T47D (cell line): ENCODE measurements around the gene MEOX1.

ENCODE experiments used
- DNase-seq, 2 experiments: peaks; one replicate each; pipeline versions ENCODE4 v3.0.0 to v3.0.0-alpha.2; 2011 to 2012; ENCODE audit warnings: low read depth in 1 of 2, low spot score in 1 of 2
- JUND ChIP-seq: IDR thresholded peaks from 2 replicates; pipeline ENCODE4 v1.6.1; 2012; ENCODE audit warnings: low read depth
- in situ Hi-C: cut with HindIII; loops from 2 replicates; pipeline ENCODE4 v1.10.0; 2016; ENCODE audit warnings: low sequenced_read_pairs, low pct_unique_long_range_greater_than_20kb

MEOX1 gene

GRCh38 chr17:43640491-43641252 is 21.1 kb downstream of the MEOX1 start:
- no peak for DNase-seq
- in situ Hi-C loops = no loop called here
- TF ChIP-seq JUND = no peak

- DNase-seq = no peak
- TF ChIP-seq JUND = no peak
- in situ Hi-C loops = no loop called here
Observed at GRCh38 chr17:43637563-43638323, 24.0 kb downstream of the MEOX1 start.

GRCh38 chr17:43636426-43636825 is 25.3 kb downstream of the MEOX1 start:
- TF ChIP-seq JUND = no peak
- in situ Hi-C loops = no loop called here
- no peak for DNase-seq

- in situ Hi-C loops = no loop called here
- no peak for DNase-seq
- TF ChIP-seq JUND = no peak
Observed at GRCh38 chr17:43634591-43635125, 27.1 kb downstream of the MEOX1 start.

- no peak for TF ChIP-seq JUND
- no peak for DNase-seq
- in situ Hi-C loops = no loop called here
Observed at GRCh38 chr17:43632221-43632620, 29.5 kb downstream of the MEOX1 start.

GRCh38 chr17:43631429-43631828 is 30.3 kb downstream of the MEOX1 start:
- in situ Hi-C loops = no loop called here
- TF ChIP-seq JUND = no peak
- no peak for DNase-seq

GRCh38 chr17:43628089-43628650 is 33.6 kb downstream of the MEOX1 start:
- no peak for DNase-seq
- in situ Hi-C loops = no loop called here
- no peak for TF ChIP-seq JUND

GRCh38 chr17:43627653-43628052 is 34.1 kb downstream of the MEOX1 start:
- TF ChIP-seq JUND = no peak
- no peak for DNase-seq
- in situ Hi-C loops = no loop called here

GRCh38 chr17:43626023-43626422 is 35.7 kb downstream of the MEOX1 start:
- no peak for TF ChIP-seq JUND
- in situ Hi-C loops = no loop called here
- DNase-seq = no peak

- in situ Hi-C loops = no loop called here
- TF ChIP-seq JUND = no peak
- no peak for DNase-seq
Observed at GRCh38 chr17:43625606-43626005, 36.1 kb downstream of the MEOX1 start.

- TF ChIP-seq JUND = no peak
- DNase-seq = no peak
- in situ Hi-C loops = no loop called here
Observed at GRCh38 chr17:43620581-43620980, 41.1 kb downstream of the MEOX1 start.

GRCh38 chr17:43620147-43620546 is 41.6 kb downstream of the MEOX1 start:
- TF ChIP-seq JUND = no peak
- in situ Hi-C loops = no loop called here
- DNase-seq = no peak

- no peak for TF ChIP-seq JUND
- no peak for DNase-seq
- in situ Hi-C loops = no loop called here
Observed at GRCh38 chr17:43619705-43620104, 42.0 kb downstream of the MEOX1 start.
